ENCODE data around the gene SPTB.

- TF ChIP-seq, protein P1, sequence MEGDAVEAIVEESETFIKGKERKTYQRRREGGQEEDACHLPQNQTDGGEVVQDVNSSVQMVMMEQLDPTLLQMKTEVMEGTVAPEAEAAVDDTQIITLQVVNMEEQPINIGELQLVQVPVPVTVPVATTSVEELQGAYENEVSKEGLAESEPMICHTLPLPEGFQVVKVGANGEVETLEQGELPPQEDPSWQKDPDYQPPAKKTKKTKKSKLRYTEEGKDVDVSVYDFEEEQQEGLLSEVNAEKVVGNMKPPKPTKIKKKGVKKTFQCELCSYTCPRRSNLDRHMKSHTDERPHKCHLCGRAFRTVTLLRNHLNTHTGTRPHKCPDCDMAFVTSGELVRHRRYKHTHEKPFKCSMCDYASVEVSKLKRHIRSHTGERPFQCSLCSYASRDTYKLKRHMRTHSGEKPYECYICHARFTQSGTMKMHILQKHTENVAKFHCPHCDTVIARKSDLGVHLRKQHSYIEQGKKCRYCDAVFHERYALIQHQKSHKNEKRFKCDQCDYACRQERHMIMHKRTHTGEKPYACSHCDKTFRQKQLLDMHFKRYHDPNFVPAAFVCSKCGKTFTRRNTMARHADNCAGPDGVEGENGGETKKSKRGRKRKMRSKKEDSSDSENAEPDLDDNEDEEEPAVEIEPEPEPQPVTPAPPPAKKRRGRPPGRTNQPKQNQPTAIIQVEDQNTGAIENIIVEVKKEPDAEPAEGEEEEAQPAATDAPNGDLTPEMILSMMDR (IDR thresholded peaks at IDR 0.05): no peak
- TF ChIP-seq EP300 (IDR thresholded peaks at IDR 0.05) (no peak), POLR2A (IDR thresholded peaks at IDR 0.05) (no peak)
Observed at GRCh38 chr14:64708148-64709004, 171.3 kb downstream of the SPTB start.
